ENCODE results near the gene IFI16. TPM values are rescaled to one million over a fixed set of nuclear protein-coding genes. Genes with fewer than 3 reads are reported as not detected.
"Not testable (repeated sequence)": the region's sequence is repeated elsewhere in the genome, so short reads cannot be mapped to it uniquely, and the experiment has no call there.

The IFI16 gene
- total and polyA plus RNA-seq, 2 of the 13 experiments (the other 11 are each of a cell fraction or from before 2014, with no cell fraction given), result not detected

DNA sequence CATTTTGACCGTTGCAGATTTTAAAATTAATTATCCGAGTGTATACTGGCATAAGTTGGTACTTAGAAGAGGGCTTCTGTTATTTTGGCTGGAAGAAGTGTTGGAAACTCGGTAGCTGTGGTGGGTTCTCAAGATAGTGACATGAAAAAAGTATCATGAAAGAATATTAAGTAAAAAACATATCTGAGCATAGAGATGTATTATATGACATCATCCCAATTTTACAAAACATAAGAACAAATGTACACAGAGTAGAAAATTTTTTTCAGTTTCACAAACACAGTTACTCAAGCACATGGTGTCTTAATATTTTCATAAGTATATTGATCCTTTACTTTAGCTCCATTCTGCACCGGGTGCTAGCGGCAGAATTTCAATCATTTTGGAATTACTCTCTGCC is 684 bp downstream of the IFI16 start:
- Histone ChIP-seq H3K4me3 (replicated peaks in 1 of 3; ENCODE audit: insufficient read depth in 1 of 3, low read depth in 2 of 3, low read length in 3 of 3) (no peak overlapping the region), H3K9me3 (ENCODE audit: low read length) (no peaks in the 10 kb centered on the region), H3K4me1 (ENCODE audit: insufficient read depth, low read length) (no peaks in the 10 kb centered on the region), H3K79me2 (ENCODE audit: insufficient read depth, low read length) (no peaks in the 10 kb centered on the region), H4K20me1 (ENCODE audit: insufficient read depth, low read length) (no peaks in the 10 kb centered on the region), H3K4me2 (ENCODE audit: low read depth, low read length) (no peak overlapping the region), H3K27me3 (ENCODE audit: control insufficient read depth in 1 of 2, insufficient read depth in 2 of 2, low read length in 2 of 2) (peaks cover 0 to 2% of the 10 kb centered on the region in 2 experiments; a peak in 1 of 5 replicates), H3K27ac (ENCODE audit: extremely low read length, insufficient read depth, low read length) (no peak overlapping the region), H3K9ac (ENCODE audit: insufficient read depth, low read depth, low read length) (no peak overlapping the region), H2AFZ (ENCODE audit: low read length) (no peak overlapping the region), H3K36me3 (replicated peaks in 1 of 2; ENCODE audit: control insufficient read depth in 1 of 2, insufficient read depth in 2 of 2, low read length in 2 of 2) (no peaks in the 10 kb centered on the region)
- in situ Hi-C loops (cut with HindIII; ENCODE audit: extremely low pct_ligation_motif_present, low pct_unique_long_range_greater_than_20kb), result loop anchor here (25.0 kb wide), 1 partner anchor 823 kb away; the partner anchor contains the start of gene CD1D
- TF ChIP-seq ZNF614 (CRISPR knock-in tag; IDR thresholded peaks at IDR 0.05; ENCODE audit: borderline replicate concordance), result no peak
- peak; percentile 80 for TF ChIP-seq ATF7 (IDR thresholded peaks at IDR 0.05)
- no peak for TF ChIP-seq ATF7 (CRISPR knock-in tag; IDR thresholded peaks at IDR 0.05)
- intact Hi-C loops (cut with micrococcal nuclease; ENCODE audit: unreplicated experiment), result no loop called here
- CTCF ChIA-PET (ENCODE audit: low intra/inter-chr PET ratio, low total read pairs), result no interaction called here
- 3% methylated on average over 5 of the region's 5 CpGs for WGBS (ENCODE audit: low lambda C conversion rate)
- BruUV-seq (replicated peaks), result no TSS peak
- DNase-seq (ENCODE audit: low spot score), result no peak
- FAIRE-seq, result no peak
- ATAC-seq, result no peak
- POLR2A ChIA-PET, result no interaction called here

DNA sequence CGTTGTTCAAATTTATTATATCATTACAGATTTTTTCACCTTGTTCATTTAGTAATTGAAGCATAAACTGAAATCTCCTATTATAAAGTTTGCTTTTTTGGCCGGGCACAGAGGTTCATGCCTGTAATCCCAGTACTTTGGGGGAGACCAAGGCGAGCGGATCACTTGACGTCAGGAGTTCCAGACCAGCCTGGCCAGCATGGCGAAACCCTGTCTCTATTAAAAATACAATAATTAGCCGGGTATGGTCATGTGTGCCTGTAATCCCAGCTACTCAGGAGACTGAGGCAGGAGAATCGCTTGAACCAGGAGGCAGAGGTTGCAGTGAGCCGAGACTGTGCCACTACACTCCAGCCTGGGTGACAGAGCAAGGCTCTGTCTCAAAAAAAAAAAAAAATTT is 1.3 kb downstream of the IFI16 start:
- not testable (repeated sequence) for H2AFZ ChIP-seq (ENCODE audit: low read length)

More for the DNA sequence above, 1.3 kb downstream of the IFI16 start:
- H3K27ac ChIP-seq (ENCODE audit: extremely low read length, insufficient read depth, low read length); H3K4me1 ChIP-seq (ENCODE audit: insufficient read depth, low read length); H3K4me2 ChIP-seq (ENCODE audit: low read depth, low read length); FAIRE-seq; BruUV-seq (replicated peaks); H3K9me3 ChIP-seq (ENCODE audit: low read length); POLR2A ChIA-PET; H3K27me3 ChIP-seq (ENCODE audit: control insufficient read depth in 1 of 2, insufficient read depth in 2 of 2, low read length in 2 of 2); H4K20me1 ChIP-seq (ENCODE audit: insufficient read depth, low read length); H3K9ac ChIP-seq (ENCODE audit: insufficient read depth, low read depth, low read length); intact Hi-C loops (cut with micrococcal nuclease; ENCODE audit: unreplicated experiment); H3K36me3 ChIP-seq (replicated peaks in 1 of 2; ENCODE audit: control insufficient read depth in 1 of 2, insufficient read depth in 2 of 2, low read length in 2 of 2); H3K4me3 ChIP-seq (replicated peaks in 1 of 3; ENCODE audit: insufficient read depth in 1 of 3, low read depth in 2 of 3, low read length in 3 of 3); H3K79me2 ChIP-seq (ENCODE audit: insufficient read depth, low read length); ATAC-seq; CTCF ChIA-PET (ENCODE audit: low intra/inter-chr PET ratio, low total read pairs); DNase-seq (ENCODE audit: low spot score): not testable (repeated sequence)
- WGBS (ENCODE audit: low lambda C conversion rate), result 20% methylated on average over 9 of the region's 9 CpGs
- in situ Hi-C loops (cut with HindIII; ENCODE audit: extremely low pct_ligation_motif_present, low pct_unique_long_range_greater_than_20kb), result loop anchor here (25.0 kb wide), 1 partner anchor 824 kb away; the partner anchor contains the start of gene CD1D

Data from HepG2 (cell line).